Mesothelial cell of epicardium (in vitro differentiated cells): ENCODE measurements around the gene TAF4B. TPM values are rescaled to one million over a fixed set of nuclear protein-coding genes. Genes with fewer than 3 reads are reported as not detected.

ENCODE experiments used
- DNase-seq, 2 experiments: peaks; one replicate each; pipeline ENCODE4 v3.0.0; 2021; ENCODE audit warnings: low spot score in 2 of 2; ENCODE audit not compliant: unreplicated experiment in 2 of 2
- H3K27ac Mint-ChIP-seq: 2 replicates; pipeline ENCODE4 v1.8.0; 2021; ENCODE audit warnings: mixed read lengths
- H3K27me3 Mint-ChIP-seq: 2 replicates; pipeline ENCODE4 v1.8.0; 2021; ENCODE audit warnings: low read depth, mixed read lengths
- H3K36me3 Mint-ChIP-seq: 2 replicates; pipeline ENCODE4 v1.8.0; 2021; ENCODE audit warnings: mixed read lengths
- H3K4me1 Mint-ChIP-seq: 2 replicates; pipeline ENCODE4 v1.8.0; 2021; ENCODE audit warnings: mixed read lengths
- H3K4me3 Mint-ChIP-seq: 2 replicates; pipeline ENCODE4 v1.8.0; 2021; ENCODE audit warnings: mild to moderate bottlenecking, moderate library complexity, mixed read lengths
- H3K9me3 Mint-ChIP-seq: 2 replicates; pipeline ENCODE4 v1.8.0; 2021; ENCODE audit warnings: mixed read lengths
- total RNA-seq: library from RNA; stranded (reverse); gene quantifications from 3 replicates; pipeline ENCODE4 v1.2.1, GENCODE V29; 2021
- TF ChIP-seq, protein P1 (sequence below): fragments of 200-600 bp; sonication (generic); IDR thresholded peaks from one replicate; pipeline ENCODE4 v1.5.0; 2021; ENCODE audit warnings: antibody characterized with exemption; ENCODE audit not compliant: unreplicated experiment

TAF4B gene
- total RNA-seq, 1 donor from 2014 or later = 4.2 TPM

DNA sequence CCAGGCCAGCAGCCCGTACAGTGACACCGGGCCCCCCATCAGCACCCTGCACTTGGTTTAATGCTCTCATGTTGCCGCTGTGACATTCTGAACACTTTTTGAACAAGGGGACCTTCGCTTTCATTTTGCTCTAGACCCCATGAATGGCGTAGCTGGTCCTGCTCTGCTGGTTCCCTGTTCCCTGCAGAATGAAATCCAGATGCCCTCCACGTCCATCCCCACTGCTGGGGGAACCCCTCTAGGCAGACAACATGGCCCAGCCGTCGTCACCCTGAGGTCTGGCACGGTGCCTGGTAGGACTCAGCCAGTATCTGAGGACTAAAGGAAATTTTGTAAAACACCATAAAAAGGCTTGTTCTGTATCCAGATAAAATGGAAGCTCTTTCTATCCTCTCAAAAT, 193.5 kb downstream of the TAF4B start:
- H3K4me1 Mint-ChIP-seq = peaks cover 8% of the 10 kb centered on the region
- no peaks in the 10 kb centered on the region for H3K27me3 Mint-ChIP-seq
- no peak overlapping the region for H3K27ac Mint-ChIP-seq
- no peaks in the 10 kb centered on the region for H3K9me3 Mint-ChIP-seq
- H3K4me3 Mint-ChIP-seq = no peak overlapping the region
- H3K36me3 Mint-ChIP-seq = no peaks in the 10 kb centered on the region
- TF ChIP-seq, protein P1, sequence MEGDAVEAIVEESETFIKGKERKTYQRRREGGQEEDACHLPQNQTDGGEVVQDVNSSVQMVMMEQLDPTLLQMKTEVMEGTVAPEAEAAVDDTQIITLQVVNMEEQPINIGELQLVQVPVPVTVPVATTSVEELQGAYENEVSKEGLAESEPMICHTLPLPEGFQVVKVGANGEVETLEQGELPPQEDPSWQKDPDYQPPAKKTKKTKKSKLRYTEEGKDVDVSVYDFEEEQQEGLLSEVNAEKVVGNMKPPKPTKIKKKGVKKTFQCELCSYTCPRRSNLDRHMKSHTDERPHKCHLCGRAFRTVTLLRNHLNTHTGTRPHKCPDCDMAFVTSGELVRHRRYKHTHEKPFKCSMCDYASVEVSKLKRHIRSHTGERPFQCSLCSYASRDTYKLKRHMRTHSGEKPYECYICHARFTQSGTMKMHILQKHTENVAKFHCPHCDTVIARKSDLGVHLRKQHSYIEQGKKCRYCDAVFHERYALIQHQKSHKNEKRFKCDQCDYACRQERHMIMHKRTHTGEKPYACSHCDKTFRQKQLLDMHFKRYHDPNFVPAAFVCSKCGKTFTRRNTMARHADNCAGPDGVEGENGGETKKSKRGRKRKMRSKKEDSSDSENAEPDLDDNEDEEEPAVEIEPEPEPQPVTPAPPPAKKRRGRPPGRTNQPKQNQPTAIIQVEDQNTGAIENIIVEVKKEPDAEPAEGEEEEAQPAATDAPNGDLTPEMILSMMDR = no peak
- DNase-seq = no peak

DNA sequence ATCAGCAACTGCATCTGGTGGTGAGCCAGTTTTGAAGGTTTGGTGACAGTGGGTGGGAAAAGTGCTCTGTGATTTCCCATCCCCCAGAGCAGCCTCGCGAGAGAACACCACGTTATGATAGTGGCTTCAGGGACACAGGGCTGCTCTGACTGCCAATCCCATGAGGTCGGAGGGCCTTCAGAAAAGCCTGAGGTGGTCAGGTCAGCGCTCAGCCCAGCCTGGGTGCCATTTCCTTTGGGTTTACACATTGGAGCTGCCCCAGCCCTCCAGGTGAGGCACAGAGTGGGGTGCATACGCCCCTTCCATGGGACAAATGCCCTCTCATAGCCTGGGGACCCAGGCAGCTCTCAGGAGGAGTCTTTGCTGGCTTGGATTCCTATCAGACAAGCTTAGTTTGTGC, 195.3 kb downstream of the TAF4B start:
- no peaks in the 10 kb centered on the region for H3K27me3 Mint-ChIP-seq
- TF ChIP-seq, protein P1 = no peak
- no peaks in the 10 kb centered on the region for H3K9me3 Mint-ChIP-seq
- DNase-seq = no peak
- H3K4me1 Mint-ChIP-seq = peaks cover 14% of the 10 kb centered on the region
- no peaks in the 10 kb centered on the region for H3K36me3 Mint-ChIP-seq
- H3K4me3 Mint-ChIP-seq = no peak overlapping the region
- no peak overlapping the region for H3K27ac Mint-ChIP-seq

DNA sequence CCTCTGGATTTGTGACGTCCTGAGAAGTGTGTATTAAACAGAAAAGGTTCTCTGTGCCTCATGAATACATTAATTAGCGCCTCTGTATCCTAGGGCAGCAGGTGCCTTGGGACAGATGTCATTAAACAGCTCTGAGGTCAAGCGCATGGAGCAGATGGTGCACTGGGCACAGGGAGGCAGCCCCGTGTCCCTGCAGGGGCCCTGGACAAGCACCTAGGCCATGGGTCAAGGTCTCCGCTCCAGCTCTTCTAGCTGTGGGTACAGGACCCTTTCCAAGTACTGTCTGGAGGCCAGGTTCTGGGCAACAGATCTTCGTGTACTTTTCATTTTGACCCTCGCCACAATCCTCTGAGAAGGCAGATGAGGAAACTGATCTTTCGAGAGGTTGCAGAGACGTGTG, 195.7 kb downstream of the TAF4B start:
- no peak overlapping the region for H3K4me3 Mint-ChIP-seq
- no peaks in the 10 kb centered on the region for H3K36me3 Mint-ChIP-seq
- DNase-seq = no peak
- H3K4me1 Mint-ChIP-seq = peaks cover 14% of the 10 kb centered on the region
- no peak overlapping the region for H3K27ac Mint-ChIP-seq
- TF ChIP-seq, protein P1 = no peak
- no peaks in the 10 kb centered on the region for H3K9me3 Mint-ChIP-seq
- H3K27me3 Mint-ChIP-seq = no peaks in the 10 kb centered on the region

DNA sequence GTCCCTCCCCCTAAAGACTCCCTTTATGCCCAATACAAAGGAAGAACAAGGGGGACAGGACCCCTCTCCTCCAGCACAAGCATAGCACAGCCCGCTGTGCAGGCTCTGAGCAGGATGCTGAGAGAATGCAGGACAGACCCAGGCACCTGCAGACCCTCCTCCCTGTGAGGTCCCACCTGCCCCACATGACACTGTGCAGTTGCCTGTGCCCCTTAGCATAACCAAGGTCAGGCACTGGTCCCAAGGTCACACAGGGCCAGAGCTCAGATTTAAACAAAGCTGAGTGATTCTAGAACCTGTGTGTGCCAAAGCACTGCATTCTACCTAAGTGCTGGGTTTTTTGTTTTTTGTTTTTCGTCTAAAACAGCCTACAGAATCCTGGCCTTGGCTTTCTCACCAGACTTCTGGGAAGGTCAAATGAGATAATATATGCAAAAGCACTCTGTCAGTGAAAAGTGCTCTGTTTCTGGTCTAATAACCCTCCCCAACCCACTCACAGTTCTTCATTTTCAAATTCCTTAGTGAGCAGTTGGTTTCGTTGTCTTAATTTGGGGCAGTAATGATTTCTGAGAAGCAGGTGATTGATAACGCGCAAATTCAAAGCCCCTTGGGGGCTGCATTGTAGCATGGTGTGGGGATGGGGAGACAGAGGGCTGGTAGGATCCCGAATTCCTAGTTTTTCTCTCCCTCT, 196.4 kb downstream of the TAF4B start:
- H3K27me3 Mint-ChIP-seq = no peaks in the 10 kb centered on the region
- TF ChIP-seq, protein P1 = no peak
- no peak overlapping the region for H3K27ac Mint-ChIP-seq
- H3K36me3 Mint-ChIP-seq = no peaks in the 10 kb centered on the region
- no peaks in the 10 kb centered on the region for H3K9me3 Mint-ChIP-seq
- H3K4me3 Mint-ChIP-seq = no peak overlapping the region
- no peak for DNase-seq
- H3K4me1 Mint-ChIP-seq = peaks cover 14% of the 10 kb centered on the region

DNA sequence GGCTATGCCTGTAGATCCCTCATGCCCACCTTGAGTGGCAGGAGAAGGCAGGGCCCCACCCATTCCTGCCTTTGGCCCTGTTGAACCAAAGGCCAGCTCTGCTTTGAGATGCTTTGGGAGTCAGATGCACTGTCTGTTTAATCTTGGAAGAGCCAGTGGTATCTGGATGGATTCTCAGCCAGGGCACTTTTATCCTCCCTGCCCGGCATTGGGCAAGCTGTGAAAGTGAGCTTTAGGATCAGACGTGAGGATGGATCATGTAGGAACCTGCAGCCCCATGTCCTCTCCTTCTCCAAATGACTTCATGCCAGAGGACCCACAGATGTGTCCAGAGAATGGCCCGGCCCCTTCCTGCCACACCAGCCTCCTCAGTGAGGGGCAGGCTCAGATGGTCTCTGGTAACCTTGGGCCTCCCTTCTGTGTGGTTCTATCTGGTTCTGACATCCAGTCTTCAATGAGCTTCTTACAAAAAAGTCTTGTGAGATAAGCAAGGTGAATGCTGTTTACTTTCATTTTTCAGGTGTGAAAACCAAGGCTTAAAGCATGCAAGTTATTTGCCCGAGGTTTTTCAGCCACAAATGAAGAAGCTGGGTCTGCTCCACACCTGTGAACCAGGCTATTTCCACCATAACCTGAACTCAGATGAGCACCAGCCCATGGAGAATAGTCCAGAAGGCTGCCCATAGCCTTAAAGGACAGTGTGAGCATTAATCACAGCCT, 198.3 kb downstream of the TAF4B start:
- Mint-ChIP-seq H3K9me3 (no peaks in the 10 kb centered on the region), H3K4me3 (no peak overlapping the region), H3K27ac (no peak overlapping the region), H3K36me3 (no peaks in the 10 kb centered on the region), H3K4me1 (peaks cover 20% of the 10 kb centered on the region), H3K27me3 (no peaks in the 10 kb centered on the region)
- TF ChIP-seq, protein P1 = no peak
- DNase-seq = no peak
